CD4-positive, alpha-beta T cell treated with Interleukin-6 for 4 hours (primary cell): ENCODE measurements around the gene RELN.

ENCODE experiments used
- DNase-seq: peaks from one replicate; pipeline ENCODE4 v3.0.0-alpha.2; 2020; ENCODE audit warnings: mixed read lengths

Gene RELN

GRCh38 chr7:103613655-103614642, 375.5 kb downstream of the RELN start:
- no peak for DNase-seq

GRCh38 chr7:103609778-103610177, 379.7 kb downstream of the RELN start:
- DNase-seq, result no peak

- DNase-seq, result no peak
These were observed 383.8 kb downstream of the RELN start for GRCh38 chr7:103605640-103606039.

- DNase-seq, result no peak
These were observed 391.0 kb downstream of the RELN start for GRCh38 chr7:103598326-103598905.

GRCh38 chr7:103597606-103598005, 391.9 kb downstream of the RELN start:
- DNase-seq, result no peak

GRCh38 chr7:103594186-103594585, 395.3 kb downstream of the RELN start:
- DNase-seq, result no peak

- DNase-seq, result no peak
These were observed 395.8 kb downstream of the RELN start for GRCh38 chr7:103593691-103594090.

- DNase-seq, result no peak
These were observed 396.6 kb downstream of the RELN start for GRCh38 chr7:103592844-103593243.

- DNase-seq, result no peak
These were observed 397.3 kb downstream of the RELN start for GRCh38 chr7:103592187-103592586.

GRCh38 chr7:103580031-103580430, 409.4 kb downstream of the RELN start:
- DNase-seq, result no peak

GRCh38 chr7:103577059-103577458, 412.4 kb downstream of the RELN start:
- DNase-seq, result no peak

- DNase-seq, result no peak
These were observed 412.8 kb downstream of the RELN start for GRCh38 chr7:103576641-103577040.

GRCh38 chr7:103574576-103574975, 414.9 kb downstream of the RELN start:
- no peak for DNase-seq

- no peak for DNase-seq
These were observed 415.9 kb downstream of the RELN start for GRCh38 chr7:103573479-103574058.

GRCh38 chr7:103571586-103571985, 417.9 kb downstream of the RELN start:
- no peak for DNase-seq

GRCh38 chr7:103569621-103570305, 419.7 kb downstream of the RELN start:
- no peak for DNase-seq

GRCh38 chr7:103564416-103564815, 425.0 kb downstream of the RELN start:
- DNase-seq, result no peak

GRCh38 chr7:103560136-103560535, 429.3 kb downstream of the RELN start:
- DNase-seq, result no peak

- no peak for DNase-seq
These were observed 438.4 kb downstream of the RELN start for GRCh38 chr7:103551016-103551415.

- no peak for DNase-seq
These were observed 439.7 kb downstream of the RELN start for GRCh38 chr7:103549786-103550185.

- DNase-seq, result no peak
These were observed 441.8 kb downstream of the RELN start for GRCh38 chr7:103547451-103548284.

- DNase-seq, result no peak
These were observed 447.0 kb downstream of the RELN start for GRCh38 chr7:103542470-103542869.
